ENCODE data around the gene C19orf81.

Gene C19orf81

GRCh38 chr19:50661023-50661422, 11.8 kb downstream of the C19orf81 start:
- CTCF ChIA-PET, result interaction anchor here (0.9 to 1.0 kb wide), 2 partner anchors 43 to 304 kb away, joined by 3 to 4 read pairs; no protein-coding TSS in a partner anchor
- TF ChIP-seq ZNF48 (tag by site-specific recombination; IDR thresholded peaks at IDR 0.05) (no peak), ZNF513 (tag by site-specific recombination; IDR thresholded peaks at IDR 0.05) (no peak), ZSCAN5A (tag by site-specific recombination; IDR thresholded peaks at IDR 0.05) (no peak), ZNF121 (tag by site-specific recombination; IDR thresholded peaks at IDR 0.05) (0 out of 2 replicates have a peak, but pooled peaks have one; percentile 29), ZBTB7A (tag by site-specific recombination; IDR thresholded peaks at IDR 0.05; ENCODE audit: low read depth) (no peak), ZNF501 (tag by site-specific recombination; IDR thresholded peaks at IDR 0.05) (no peak), PRDM1 (tag by site-specific recombination; IDR thresholded peaks at IDR 0.05) (peak; percentile 82)
- Histone ChIP-seq H3K9me3 (ENCODE audit: control insufficient read depth, insufficient read depth, low read depth, low read length) (no peaks in the 10 kb centered on the region), H3K4me1 (ENCODE audit: control insufficient read depth, insufficient read depth, low read length) (peaks cover 5% of the 10 kb centered on the region), H3K4me3 (ENCODE audit: low read depth, low read length) (no peak overlapping the region), H3K27ac (ENCODE audit: extremely low read depth, low read depth, low read length) (no peak overlapping the region), H3K36me3 (ENCODE audit: control insufficient read depth in 2 of 2, insufficient read depth in 1 of 2, low read length in 2 of 2) (no peaks in the 10 kb centered on the region)
- POLR2A ChIA-PET, result no interaction called here

GRCh38 chr19:50661766-50662650, 12.8 kb downstream of the C19orf81 start:
- no peak overlapping the region for H3K4me3 ChIP-seq (ENCODE audit: low read depth, low read length)
- no peaks in the 10 kb centered on the region for H3K36me3 ChIP-seq (ENCODE audit: control insufficient read depth in 2 of 2, insufficient read depth in 1 of 2, low read length in 2 of 2)
- ChIA-PET CTCF (interaction anchor here (0.9 kb wide), 1 partner anchor 21 kb away, joined by 3 read pairs; no protein-coding TSS in a partner anchor), POLR2A (no interaction called here)
- H3K27ac ChIP-seq (ENCODE audit: extremely low read depth, low read depth, low read length), result no peak overlapping the region
- peaks cover 5% of the 10 kb centered on the region for H3K4me1 ChIP-seq (ENCODE audit: control insufficient read depth, insufficient read depth, low read length)
- no peaks in the 10 kb centered on the region for H3K9me3 ChIP-seq (ENCODE audit: control insufficient read depth, insufficient read depth, low read depth, low read length)
- no peak for TF ChIP-seq ZNF239 (tag by site-specific recombination; IDR thresholded peaks at IDR 0.05)
- no peak for TF ChIP-seq CTCF (tag by site-specific recombination; IDR thresholded peaks at IDR 0.05)
- TF ChIP-seq BCL11B (tag by site-specific recombination; IDR thresholded peaks at IDR 0.05; ENCODE audit: low read depth), result peak; percentile 82; the same call in 1 of the 2 replicates
- 0 out of 2 replicates have a peak, but pooled peaks have one; percentile 23 for TF ChIP-seq BCL11A (tag by site-specific recombination; IDR thresholded peaks at IDR 0.05; ENCODE audit: low read depth)
- no peak for TF ChIP-seq TRIM28 (IDR thresholded peaks at IDR 0.05; ENCODE audit: borderline replicate concordance, low read length)

- no peaks in the 10 kb centered on the region for H3K36me3 ChIP-seq (ENCODE audit: control insufficient read depth in 2 of 2, insufficient read depth in 1 of 2, low read length in 2 of 2)
- H3K9me3 ChIP-seq (ENCODE audit: control insufficient read depth, insufficient read depth, low read depth, low read length), result no peaks in the 10 kb centered on the region
- no peaks in the 10 kb centered on the region; the same call in 1 of the 2 replicates for H3K4me1 ChIP-seq (ENCODE audit: control insufficient read depth, insufficient read depth, low read length)
- POLR2A ChIA-PET, result no interaction called here
- no peak overlapping the region for H3K4me3 ChIP-seq (ENCODE audit: low read depth, low read length)
- H3K27ac ChIP-seq (ENCODE audit: extremely low read depth, low read depth, low read length), result no peak overlapping the region
- CTCF ChIA-PET, result interaction anchor here (0.6 to 0.9 kb wide), 3 partner anchors 19 to 73 kb away, joined by 3 read pairs; no protein-coding TSS in a partner anchor
- TF ChIP-seq PRDM1 (tag by site-specific recombination; IDR thresholded peaks at IDR 0.05) (peak; percentile 68), ATF2 (tag by site-specific recombination; IDR thresholded peaks at IDR 0.05; ENCODE audit: low read depth) (no peak), HIC1 (tag by site-specific recombination; IDR thresholded peaks at IDR 0.05) (0 out of 2 replicates have a peak, but pooled peaks have one; percentile 39), ZNF768 (tag by site-specific recombination; IDR thresholded peaks at IDR 0.05) (peak; percentile 75), ZNF580 (tag by site-specific recombination; IDR thresholded peaks at IDR 0.05) (peak; percentile 58; the same call in 1 of the 2 replicates)
Observed at GRCh38 chr19:50662651-50663481, 13.6 kb downstream of the C19orf81 start.
